ENCODE results near the gene C19orf47. TPM values are rescaled to one million over a fixed set of nuclear protein-coding genes. Genes with fewer than 3 reads are reported as not detected.

The C19orf47 gene
- total and polyA plus RNA-seq, 2 donors = 7.3 to 13.9 TPM

GRCh38 chr19:40367577-40368434, 19.6 kb upstream of the C19orf47 start:
- no peaks in the 10 kb centered on the region for H3K9me3 ChIP-seq (ENCODE audit: control insufficient read depth in 2 of 2, insufficient read depth in 1 of 2, low read length in 1 of 2)
- 96% methylated on average over 16 of the region's 16 CpGs for WGBS
- H3K4me1 ChIP-seq (ENCODE audit: control insufficient read depth in 2 of 2, insufficient read depth in 2 of 2, low read length in 2 of 2) = peaks cover 0 to 14% of the 10 kb centered on the region in 2 donors
- DNase-seq (ENCODE audit: low read depth in 6 of 9, low spot score in 9 of 9) = no peak
- no peak overlapping the region for H3K27ac ChIP-seq (ENCODE audit: low read depth in 1 of 2, low read length in 1 of 2)
- no peaks in the 10 kb centered on the region for H3K27me3 ChIP-seq (ENCODE audit: control insufficient read depth in 2 of 2, insufficient read depth in 1 of 2, low read length in 1 of 2)
- peaks cover 12 to 29% of the 10 kb centered on the region in 2 donors for H3K36me3 ChIP-seq (ENCODE audit: control insufficient read depth in 2 of 2, insufficient read depth in 2 of 2, low read length in 1 of 2)
- H3K4me3 ChIP-seq (ENCODE audit: low read length in 2 of 2) = no peak overlapping the region

- no peak for DNase-seq (ENCODE audit: low read depth in 6 of 9, low spot score in 9 of 9)
These were observed 18.7 kb upstream of the C19orf47 start for GRCh38 chr19:40366697-40367561.

GRCh38 chr19:40365613-40366401, 17.6 kb upstream of the C19orf47 start:
- Histone ChIP-seq H3K4me1 (ENCODE audit: control insufficient read depth in 2 of 2, insufficient read depth in 2 of 2, low read length in 2 of 2) (peaks cover 0 to 14% of the 10 kb centered on the region in 2 donors), H3K9me3 (ENCODE audit: control insufficient read depth in 2 of 2, insufficient read depth in 1 of 2, low read length in 1 of 2) (no peaks in the 10 kb centered on the region), H3K36me3 (ENCODE audit: control insufficient read depth in 2 of 2, insufficient read depth in 2 of 2, low read length in 1 of 2) (peaks cover 9 to 20% of the 10 kb centered on the region in 2 donors), H3K27me3 (ENCODE audit: control insufficient read depth in 2 of 2, insufficient read depth in 1 of 2, low read length in 1 of 2) (no peaks in the 10 kb centered on the region), H3K4me3 (ENCODE audit: low read length in 2 of 2) (peak overlapping the region in 1 of 2 donors; percentile 27), H3K27ac (ENCODE audit: low read depth in 1 of 2, low read length in 1 of 2) (no peak overlapping the region)
- WGBS = 38% methylated on average over 28 of the region's 28 CpGs
- DNase-seq (ENCODE audit: low read depth in 6 of 9, low spot score in 9 of 9) = peak in 7 of 9 donors; percentile 33 to 72 (median 46)

More at GRCh38 chr19:40366697-40367561, 18.7 kb upstream of the C19orf47 start:
- 96% methylated on average over 27 of the region's 27 CpGs for WGBS
- Histone ChIP-seq H3K4me1 (ENCODE audit: control insufficient read depth in 2 of 2, insufficient read depth in 2 of 2, low read length in 2 of 2) (peaks cover 0 to 14% of the 10 kb centered on the region in 2 donors), H3K27ac (ENCODE audit: low read depth in 1 of 2, low read length in 1 of 2) (no peak overlapping the region), H3K4me3 (ENCODE audit: low read length in 2 of 2) (peak overlapping the region in 1 of 2 donors; percentile 8), H3K9me3 (ENCODE audit: control insufficient read depth in 2 of 2, insufficient read depth in 1 of 2, low read length in 1 of 2) (no peaks in the 10 kb centered on the region), H3K27me3 (ENCODE audit: control insufficient read depth in 2 of 2, insufficient read depth in 1 of 2, low read length in 1 of 2) (no peaks in the 10 kb centered on the region), H3K36me3 (ENCODE audit: control insufficient read depth in 2 of 2, insufficient read depth in 2 of 2, low read length in 1 of 2) (peaks cover 12 to 26% of the 10 kb centered on the region in 2 donors)

- no peak overlapping the region for H3K4me3 ChIP-seq (ENCODE audit: low read length in 2 of 2)
- H3K4me1 ChIP-seq (ENCODE audit: control insufficient read depth in 2 of 2, insufficient read depth in 2 of 2, low read length in 2 of 2) = peaks cover 0 to 14% of the 10 kb centered on the region in 2 donors
- no peaks in the 10 kb centered on the region for H3K27me3 ChIP-seq (ENCODE audit: control insufficient read depth in 2 of 2, insufficient read depth in 1 of 2, low read length in 1 of 2)
- DNase-seq (ENCODE audit: low read depth in 6 of 9, low spot score in 9 of 9) = peak in 1 of 9 donors; percentile 11
- peaks cover 4 to 15% of the 10 kb centered on the region in 2 donors for H3K36me3 ChIP-seq (ENCODE audit: control insufficient read depth in 2 of 2, insufficient read depth in 2 of 2, low read length in 1 of 2)
- WGBS = 64% methylated on average over 3 of the region's 3 CpGs
- no peak overlapping the region for H3K27ac ChIP-seq (ENCODE audit: low read depth in 1 of 2, low read length in 1 of 2)
- no peaks in the 10 kb centered on the region for H3K9me3 ChIP-seq (ENCODE audit: control insufficient read depth in 2 of 2, insufficient read depth in 1 of 2, low read length in 1 of 2)
These were observed 16.8 kb upstream of the C19orf47 start for GRCh38 chr19:40365010-40365409.

- WGBS = 51% methylated on average over 5 of the region's 5 CpGs
- peaks cover 0 to 15% of the 10 kb centered on the region in 2 donors for H3K36me3 ChIP-seq (ENCODE audit: control insufficient read depth in 2 of 2, insufficient read depth in 2 of 2, low read length in 1 of 2)
- H3K27me3 ChIP-seq (ENCODE audit: control insufficient read depth in 2 of 2, insufficient read depth in 1 of 2, low read length in 1 of 2) = no peaks in the 10 kb centered on the region
- no peak overlapping the region for H3K4me3 ChIP-seq (ENCODE audit: low read length in 2 of 2)
- no peak overlapping the region for H3K27ac ChIP-seq (ENCODE audit: low read depth in 1 of 2, low read length in 1 of 2)
- DNase-seq (ENCODE audit: low read depth in 6 of 9, low spot score in 9 of 9) = no peak
- peaks cover 0 to 14% of the 10 kb centered on the region in 2 donors for H3K4me1 ChIP-seq (ENCODE audit: control insufficient read depth in 2 of 2, insufficient read depth in 2 of 2, low read length in 2 of 2)
- no peaks in the 10 kb centered on the region for H3K9me3 ChIP-seq (ENCODE audit: control insufficient read depth in 2 of 2, insufficient read depth in 1 of 2, low read length in 1 of 2)
These were observed 14.9 kb upstream of the C19orf47 start for GRCh38 chr19:40363069-40363468.

GRCh38 chr19:40362160-40362559, 14.0 kb upstream of the C19orf47 start:
- Histone ChIP-seq H3K4me3 (ENCODE audit: low read length in 2 of 2) (no peak overlapping the region), H3K9me3 (ENCODE audit: control insufficient read depth in 2 of 2, insufficient read depth in 1 of 2, low read length in 1 of 2) (no peaks in the 10 kb centered on the region), H3K4me1 (ENCODE audit: control insufficient read depth in 2 of 2, insufficient read depth in 2 of 2, low read length in 2 of 2) (peaks cover 0 to 14% of the 10 kb centered on the region in 2 donors), H3K36me3 (ENCODE audit: control insufficient read depth in 2 of 2, insufficient read depth in 2 of 2, low read length in 1 of 2) (peaks cover 0 to 9% of the 10 kb centered on the region in 2 donors), H3K27me3 (ENCODE audit: control insufficient read depth in 2 of 2, insufficient read depth in 1 of 2, low read length in 1 of 2) (no peaks in the 10 kb centered on the region), H3K27ac (ENCODE audit: low read depth in 1 of 2, low read length in 1 of 2) (no peak overlapping the region)
- DNase-seq (ENCODE audit: low read depth in 6 of 9, low spot score in 9 of 9) = no peak
- WGBS = 99% methylated on average over 3 of the region's 3 CpGs

GRCh38 chr19:40360708-40361241, 12.6 kb upstream of the C19orf47 start:
- Histone ChIP-seq H3K9me3 (ENCODE audit: control insufficient read depth in 2 of 2, insufficient read depth in 1 of 2, low read length in 1 of 2) (no peaks in the 10 kb centered on the region), H3K4me1 (ENCODE audit: control insufficient read depth in 2 of 2, insufficient read depth in 2 of 2, low read length in 2 of 2) (peaks cover 0 to 8% of the 10 kb centered on the region in 2 donors), H3K4me3 (ENCODE audit: low read length in 2 of 2) (no peak overlapping the region), H3K36me3 (ENCODE audit: control insufficient read depth in 2 of 2, insufficient read depth in 2 of 2, low read length in 1 of 2) (peaks cover 0 to 3% of the 10 kb centered on the region in 2 donors), H3K27ac (ENCODE audit: low read depth in 1 of 2, low read length in 1 of 2) (no peak overlapping the region), H3K27me3 (ENCODE audit: control insufficient read depth in 2 of 2, insufficient read depth in 1 of 2, low read length in 1 of 2) (no peaks in the 10 kb centered on the region)
- WGBS = 96% methylated on average over 12 of the region's 12 CpGs
- DNase-seq (ENCODE audit: low read depth in 6 of 9, low spot score in 9 of 9) = no peak

GRCh38 chr19:40360020-40360707, 12.0 kb upstream of the C19orf47 start:
- Histone ChIP-seq H3K4me3 (ENCODE audit: low read length in 2 of 2) (no peak overlapping the region), H3K27me3 (ENCODE audit: control insufficient read depth in 2 of 2, insufficient read depth in 1 of 2, low read length in 1 of 2) (no peaks in the 10 kb centered on the region), H3K27ac (ENCODE audit: low read depth in 1 of 2, low read length in 1 of 2) (no peak overlapping the region), H3K4me1 (ENCODE audit: control insufficient read depth in 2 of 2, insufficient read depth in 2 of 2, low read length in 2 of 2) (peaks cover 0 to 4% of the 10 kb centered on the region in 2 donors), H3K9me3 (ENCODE audit: control insufficient read depth in 2 of 2, insufficient read depth in 1 of 2, low read length in 1 of 2) (no peaks in the 10 kb centered on the region), H3K36me3 (ENCODE audit: control insufficient read depth in 2 of 2, insufficient read depth in 2 of 2, low read length in 1 of 2) (peaks cover 0 to 3% of the 10 kb centered on the region in 2 donors)
- no peak for DNase-seq (ENCODE audit: low read depth in 6 of 9, low spot score in 9 of 9)
- WGBS = 99% methylated on average over 13 of the region's 13 CpGs

All from thymus (tissue), 11 donors.